ENCODE measurements around the gene STRN4. TPM values are rescaled to one million over a fixed set of nuclear protein-coding genes. Genes with fewer than 3 reads are reported as not detected.

The STRN4 gene
- total and polyA plus RNA-seq, 9 of the 15 experiments (the other 6 are each of a cell fraction or from before 2014, with no cell fraction given), result 0.62 to 83.7 (median 36.9) TPM

DNA sequence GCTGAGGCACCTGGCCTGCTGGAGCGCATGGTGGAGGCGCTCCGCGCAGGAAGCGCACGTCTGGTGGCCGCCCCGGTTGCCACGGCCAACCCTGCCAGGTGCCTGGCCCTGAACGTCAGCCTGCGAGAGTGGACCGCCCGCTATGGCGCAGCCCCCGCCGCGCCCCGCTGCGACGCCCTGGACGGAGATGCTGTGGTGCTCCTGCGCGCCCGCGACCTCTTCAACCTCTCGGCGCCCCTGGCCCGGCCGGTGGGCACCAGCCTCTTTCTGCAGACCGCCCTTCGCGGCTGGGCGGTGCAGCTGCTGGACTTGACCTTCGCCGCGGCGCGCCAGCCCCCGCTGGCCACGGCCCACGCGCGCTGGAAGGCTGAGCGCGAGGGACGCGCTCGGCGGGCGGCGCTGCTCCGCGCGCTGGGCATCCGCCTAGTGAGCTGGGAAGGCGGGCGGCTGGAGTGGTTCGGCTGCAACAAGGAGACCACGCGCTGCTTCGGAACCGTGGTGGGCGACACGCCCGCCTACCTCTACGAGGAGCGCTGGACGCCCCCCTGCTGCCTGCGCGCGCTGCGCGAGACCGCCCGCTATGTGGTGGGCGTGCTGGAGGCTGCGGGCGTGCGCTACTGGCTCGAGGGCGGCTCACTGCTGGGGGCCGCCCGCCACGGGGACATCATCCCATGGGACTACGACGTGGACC, 9.7 kb upstream of the STRN4 start:
- H3K27me3 ChIP-seq (ENCODE audit: control insufficient read depth in 2 of 2, insufficient read depth in 2 of 2, low read length in 2 of 2), result no peaks in the 10 kb centered on the region
- no peak for ATAC-seq
- peaks cover 3% of the 10 kb centered on the region; the same call in 1 of the 2 replicates for H4K20me1 ChIP-seq (replicated peaks; ENCODE audit: control insufficient read depth, insufficient read depth, low read length)
- DNase-seq (ENCODE audit: extremely low read depth in 1 of 4, low spot score in 3 of 4), result no peak
- H3K9me3 ChIP-seq (replicated peaks; ENCODE audit: control insufficient read depth, insufficient read depth, low read depth, low read length), result no peaks in the 10 kb centered on the region
- no peaks in the 10 kb centered on the region for H3K79me2 ChIP-seq (ENCODE audit: control insufficient read depth, insufficient read depth, low read length)
- CTCF ChIA-PET (ENCODE audit: low intra/inter-chr PET ratio), result interaction anchor here (1.2 kb wide), 1 partner anchor 70 kb away, joined by 3 read pairs; no protein-coding TSS in a partner anchor
- H3K4me1 ChIP-seq (replicated peaks in 1 of 2; ENCODE audit: control insufficient read depth in 2 of 2, insufficient read depth in 2 of 2, low read length in 2 of 2), result peaks cover 2 to 13% of the 10 kb centered on the region in 2 experiments; a peak in 4 of 5 replicates
- intact Hi-C loops (cut with micrococcal nuclease), result loop anchor here (2.0 to 5.0 kb wide), 2 partner anchors 71 to 235 kb away; no protein-coding TSS in a partner anchor
- in situ Hi-C loops (cut with MboI), result loop anchor here (10.0 kb wide), 1 partner anchor 239 kb away; no protein-coding TSS in a partner anchor
- no peaks in the 10 kb centered on the region for H3K9me1 ChIP-seq (ENCODE audit: control insufficient read depth, insufficient read depth, low read length)
- TF ChIP-seq SMC3 (conservative IDR thresholded peaks at IDR 0.05; ENCODE audit: insufficient read depth, low read depth, low read length) (no peak), FIP1L1 (IDR thresholded peaks at IDR 0.05; ENCODE audit: low read depth, low read length, poor library complexity, severe bottlenecking) (no peak), ZNF444 (CRISPR knock-in tag; IDR thresholded peaks at IDR 0.05) (no peak), SMARCA4 (IDR thresholded peaks at IDR 0.05) (no peak), ZBTB33 (CRISPR knock-in tag; IDR thresholded peaks at IDR 0.05) (peak; percentile 83)
- TF ChIP-seq, protein P1, sequence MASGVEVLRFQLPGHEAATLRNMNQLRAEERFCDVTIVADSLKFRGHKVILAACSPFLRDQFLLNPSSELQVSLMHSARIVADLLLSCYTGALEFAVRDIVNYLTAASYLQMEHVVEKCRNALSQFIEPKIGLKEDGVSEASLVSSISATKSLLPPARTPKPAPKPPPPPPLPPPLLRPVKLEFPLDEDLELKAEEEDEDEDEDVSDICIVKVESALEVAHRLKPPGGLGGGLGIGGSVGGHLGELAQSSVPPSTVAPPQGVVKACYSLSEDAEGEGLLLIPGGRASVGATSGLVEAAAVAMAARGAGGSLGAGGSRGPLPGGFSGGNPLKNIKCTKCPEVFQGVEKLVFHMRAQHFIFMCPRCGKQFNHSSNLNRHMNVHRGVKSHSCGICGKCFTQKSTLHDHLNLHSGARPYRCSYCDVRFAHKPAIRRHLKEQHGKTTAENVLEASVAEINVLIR (CRISPR knock-in tag; IDR thresholded peaks at IDR 0.05), result no peak
- TF ChIP-seq, protein P2, sequence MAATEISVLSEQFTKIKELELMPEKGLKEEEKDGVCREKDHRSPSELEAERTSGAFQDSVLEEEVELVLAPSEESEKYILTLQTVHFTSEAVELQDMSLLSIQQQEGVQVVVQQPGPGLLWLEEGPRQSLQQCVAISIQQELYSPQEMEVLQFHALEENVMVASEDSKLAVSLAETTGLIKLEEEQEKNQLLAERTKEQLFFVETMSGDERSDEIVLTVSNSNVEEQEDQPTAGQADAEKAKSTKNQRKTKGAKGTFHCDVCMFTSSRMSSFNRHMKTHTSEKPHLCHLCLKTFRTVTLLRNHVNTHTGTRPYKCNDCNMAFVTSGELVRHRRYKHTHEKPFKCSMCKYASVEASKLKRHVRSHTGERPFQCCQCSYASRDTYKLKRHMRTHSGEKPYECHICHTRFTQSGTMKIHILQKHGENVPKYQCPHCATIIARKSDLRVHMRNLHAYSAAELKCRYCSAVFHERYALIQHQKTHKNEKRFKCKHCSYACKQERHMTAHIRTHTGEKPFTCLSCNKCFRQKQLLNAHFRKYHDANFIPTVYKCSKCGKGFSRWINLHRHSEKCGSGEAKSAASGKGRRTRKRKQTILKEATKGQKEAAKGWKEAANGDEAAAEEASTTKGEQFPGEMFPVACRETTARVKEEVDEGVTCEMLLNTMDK (IDR thresholded peaks at IDR 0.05; ENCODE audit: borderline replicate concordance, insufficient read depth, low read depth, low read length, poor library complexity, severe bottlenecking), result no peak
- H3K27ac ChIP-seq (ENCODE audit: extremely low read depth, low read depth, low read length), result no peak overlapping the region
- POLR2A ChIA-PET, result interaction anchor here (3.0 kb wide), 1 partner anchor 11 kb away, joined by 11 read pairs; no protein-coding TSS in a partner anchor
- peaks cover 9% of the 10 kb centered on the region; the same call in 2 of the 3 replicates for H3K36me3 ChIP-seq (ENCODE audit: control insufficient read depth, insufficient read depth, low read length)
- no peak overlapping the region for H3K9ac ChIP-seq (ENCODE audit: insufficient read depth in 1 of 2, low read depth in 2 of 2, low read length in 2 of 2)
- 96% methylated on average over 22 of the region's 86 CpGs for WGBS (ENCODE audit: insufficient coverage, low coverage, missing lambda C conversion rate)
- H3K4me2 ChIP-seq (ENCODE audit: insufficient read depth, low read length), result no peak overlapping the region
- no TSS peak for BruUV-seq (replicated peaks)
- H3K4me3 ChIP-seq, result no peak overlapping the region
- H2AFZ ChIP-seq (ENCODE audit: low read depth, low read length), result no peak overlapping the region
- no peak for FAIRE-seq
